T-helper 1 cell treated with Interleukin-12 subunit alpha and Interleukin-12 subunit beta and Interleukin-4 antibody, amounts not matched to agents 30 ng/mL and 1 ng/mL, for 36 hours (primary cell): ENCODE data around the gene AK8. TPM values are rescaled to one million over a fixed set of nuclear protein-coding genes. Genes with fewer than 3 reads are reported as not detected.

ENCODE experiments used
- intact Hi-C: fragments of 100-400 bp; cut with micrococcal nuclease; formaldehyde crosslinking; loops from one replicate; pipeline ENCODE4 v1.15.1; 2024
- total RNA-seq: library from RNA; stranded (reverse); gene quantifications from 2 replicates; pipeline ENCODE4 v1.2.3, GENCODE V29; 2022

Gene AK8
- 0.17 TPM in 1 of 2 replicates, not detected in the other for total RNA-seq

DNA sequence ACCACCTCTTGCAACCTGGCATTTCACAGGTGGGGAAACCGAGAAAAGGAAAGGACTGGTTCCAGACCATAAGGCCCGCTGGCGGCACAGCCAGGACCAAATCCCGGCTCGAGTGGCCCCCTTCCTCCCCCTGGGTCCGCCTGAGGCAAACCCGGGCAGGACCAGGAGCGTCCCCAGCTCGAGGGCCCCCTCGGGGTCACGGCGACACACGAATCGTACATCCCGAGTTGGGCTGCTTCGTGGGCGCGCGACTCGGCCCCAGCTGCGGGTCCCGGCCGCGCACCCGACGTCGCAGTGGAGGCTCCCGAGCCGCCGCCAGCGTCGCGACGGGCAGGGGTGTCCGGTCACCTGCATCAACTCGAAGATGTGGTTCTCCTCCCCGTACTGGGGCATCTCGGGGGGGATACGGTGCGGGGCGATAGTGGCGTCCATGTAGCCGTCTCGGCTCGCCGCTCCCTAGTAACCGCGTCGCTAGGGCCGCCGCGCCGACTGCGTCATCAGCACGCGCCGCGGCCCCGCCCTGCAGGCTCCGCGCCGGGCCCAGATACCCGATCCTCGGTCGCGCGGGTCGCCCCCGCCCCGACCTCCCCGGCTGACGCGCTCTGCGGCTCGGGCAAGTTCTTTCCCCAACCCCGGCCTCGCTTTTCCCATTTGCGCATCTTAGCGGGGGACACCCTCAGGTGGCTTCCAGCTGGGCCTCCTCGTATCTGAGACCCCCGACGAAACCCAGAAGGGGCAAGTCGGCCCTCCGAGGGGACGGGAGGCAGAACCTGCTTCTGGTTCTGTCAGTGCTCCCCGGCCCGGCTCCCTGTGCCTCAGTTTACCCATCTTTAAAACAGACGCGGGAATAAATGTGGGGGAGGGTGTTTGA, at the start of gene AK8:
TSS of gene AK8 (minus strand) at position 461 of the 871 bp plus-strand sequence. CDS start at position 432, 29 bp downstream.
- intact Hi-C loops: loop anchor here (1.0 to 5.0 kb wide), 6 partner anchors 24 to 1751 kb away; partner anchors contain the start of genes GTF3C4, GTF3C5, NUP214 and TSC1

GRCh38 chr9:132927704-132928103, 49.6 kb upstream of the AK8 start:
- intact Hi-C loops: no loop called here

- intact Hi-C loops: no loop called here
Observed at GRCh38 chr9:132923346-132923902, 45.3 kb upstream of the AK8 start.

DNA sequence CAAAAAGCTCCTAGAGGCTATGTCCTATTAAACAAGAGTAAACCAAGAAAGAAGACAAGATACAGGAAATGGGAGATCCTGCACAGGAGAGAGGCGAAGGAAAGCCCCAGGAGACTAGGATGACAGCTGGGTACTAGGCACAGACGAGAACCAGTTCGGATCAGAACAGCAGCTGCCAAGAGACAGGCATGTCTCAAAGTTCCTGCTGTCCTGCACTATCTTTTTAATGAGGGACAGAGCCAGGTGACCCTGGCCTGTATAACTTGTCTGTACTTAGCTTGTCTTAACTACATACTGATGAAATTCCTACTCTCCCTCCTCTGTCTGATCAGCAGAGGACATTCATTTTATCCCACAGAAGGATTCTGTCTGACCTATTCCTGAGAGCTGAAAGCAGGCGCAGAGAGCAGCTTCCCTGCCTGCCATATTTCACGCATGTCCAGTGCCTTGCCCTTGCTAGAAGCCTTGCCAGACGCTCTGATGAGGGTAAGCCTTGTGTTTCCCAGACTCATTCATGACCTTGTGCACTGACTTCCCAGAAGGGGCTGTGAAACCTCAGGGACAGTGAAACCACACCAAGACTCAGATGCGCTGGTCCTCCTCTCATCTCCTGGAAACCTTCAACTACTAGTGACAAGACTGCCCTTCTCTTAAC, 41.7 kb upstream of the AK8 start:
- intact Hi-C loops: no loop called here

- intact Hi-C loops: no loop called here
Observed at GRCh38 chr9:132914924-132915323, 36.8 kb upstream of the AK8 start.

GRCh38 chr9:132912131-132912530, 34.0 kb upstream of the AK8 start:
- intact Hi-C loops: no loop called here

DNA sequence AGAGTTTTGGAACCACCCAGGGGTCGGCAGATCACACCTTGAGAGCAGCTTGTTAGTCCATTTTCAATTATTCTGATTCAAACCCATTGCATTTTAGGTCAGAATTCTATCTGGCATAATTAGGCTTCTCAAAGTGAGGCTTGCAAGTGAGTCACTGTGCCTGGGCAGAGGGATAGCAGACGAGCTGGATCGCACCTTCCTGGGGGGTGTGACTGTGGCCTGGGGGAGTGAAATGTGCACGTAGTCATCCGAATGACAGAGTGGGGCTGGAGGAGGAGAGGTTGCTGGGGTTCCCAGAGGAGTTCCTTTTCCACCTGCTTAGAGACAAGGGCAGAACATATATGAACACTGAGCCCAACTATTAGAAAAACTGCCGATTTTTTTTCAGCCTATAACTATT, 32.3 kb upstream of the AK8 start:
- intact Hi-C loops: no loop called here

DNA sequence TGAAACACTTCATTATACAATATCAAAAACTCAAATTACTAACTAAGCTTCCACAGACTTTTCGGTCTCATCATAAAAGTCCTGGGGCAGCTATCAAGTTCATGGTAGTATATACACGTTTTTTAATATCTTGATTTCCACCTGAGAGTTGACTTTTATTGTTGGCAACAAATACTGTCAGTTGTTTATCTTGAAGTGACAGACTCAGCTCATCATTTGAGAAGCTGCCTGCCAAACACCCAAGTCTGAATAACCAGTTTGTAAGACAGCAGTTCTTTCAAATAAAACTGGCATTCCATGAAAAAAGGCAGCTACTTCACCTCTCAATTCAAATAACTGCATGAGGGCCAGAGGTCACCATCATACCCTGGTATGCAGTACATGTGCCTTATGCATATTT, 31.2 kb upstream of the AK8 start:
- intact Hi-C loops: no loop called here

- intact Hi-C loops: no loop called here
Observed at GRCh38 chr9:132908635-132909034, 30.6 kb upstream of the AK8 start.

DNA sequence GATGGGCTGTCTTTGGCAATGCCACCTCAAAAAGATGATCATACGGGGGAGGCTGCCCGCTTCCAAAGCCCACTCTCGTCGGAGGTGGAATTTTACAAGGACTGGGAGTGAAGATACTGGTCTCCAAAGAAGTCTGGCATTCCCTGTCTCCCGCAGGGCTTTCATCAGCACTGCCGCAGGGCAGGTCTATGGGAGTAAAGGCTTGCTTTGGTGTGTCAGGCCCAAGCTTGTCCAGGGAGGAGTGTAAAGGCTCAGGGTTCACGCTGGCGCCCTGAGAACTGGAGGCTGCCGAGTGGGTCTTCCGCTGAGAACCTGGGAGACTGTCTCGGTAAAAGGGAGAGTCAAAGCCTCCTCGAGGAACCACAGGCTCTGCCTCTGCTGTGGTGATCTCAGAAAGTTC, 27.6 kb upstream of the AK8 start:
- intact Hi-C loops: no loop called here

GRCh38 chr9:132903574-132904492, 25.7 kb upstream of the AK8 start:
- intact Hi-C loops: loop anchor here (2.0 to 5.0 kb wide), 5 partner anchors 69 to 552 kb away; partner anchors contain the start of genes DDX31 and SETX

- intact Hi-C loops: loop anchor here (1.0 to 5.0 kb wide), 10 partner anchors 24 to 550 kb away; partner anchors contain the start of genes AK8, DDX31, SETX and SPACA9
Observed at GRCh38 chr9:132901858-132902831, 24.1 kb upstream of the AK8 start.

- intact Hi-C loops: no loop called here
Observed at GRCh38 chr9:132898051-132898450, 20.0 kb upstream of the AK8 start.

DNA sequence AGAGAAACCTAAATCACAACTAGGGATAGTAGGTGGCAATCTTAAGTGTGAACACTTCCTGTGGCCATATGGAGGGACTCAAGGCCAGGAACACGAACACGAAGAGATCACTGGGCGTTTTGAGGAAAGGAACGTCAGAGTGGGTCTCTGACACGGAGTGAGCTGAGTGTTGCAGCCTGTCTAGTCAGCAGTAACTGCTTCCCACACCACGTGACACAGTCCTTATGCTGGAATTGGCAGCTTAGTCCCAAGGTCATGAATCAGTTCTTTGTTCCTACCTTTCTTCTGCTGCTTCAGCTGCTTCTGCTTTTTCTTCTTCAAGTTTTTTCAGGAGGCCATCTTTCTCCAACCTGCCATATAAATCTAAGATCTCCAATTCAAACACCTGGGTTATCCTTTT, 18.8 kb upstream of the AK8 start:
- intact Hi-C loops: no loop called here

DNA sequence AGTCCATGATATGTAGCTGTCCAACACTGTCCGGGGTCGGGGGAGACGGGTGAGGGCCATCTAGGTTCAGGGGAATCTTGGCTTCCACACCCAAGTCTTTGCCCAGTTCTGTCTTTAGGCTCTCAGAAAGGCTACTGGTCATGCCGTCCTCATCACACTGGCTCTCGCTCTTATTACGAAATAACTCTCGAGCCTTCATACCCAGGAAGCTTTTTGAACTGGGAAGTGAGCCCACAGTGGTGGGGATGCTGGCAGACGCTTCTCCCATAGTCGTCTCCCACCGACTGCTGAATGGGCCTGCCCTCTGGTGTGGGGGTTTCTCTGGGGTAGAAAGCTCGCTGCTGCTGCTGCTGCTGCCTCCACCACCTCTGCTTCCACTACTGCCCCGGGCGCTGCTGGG, 18.2 kb upstream of the AK8 start:
- intact Hi-C loops: no loop called here

GRCh38 chr9:132894862-132895835, 17.1 kb upstream of the AK8 start:
- intact Hi-C loops: no loop called here

- intact Hi-C loops: no loop called here
Observed at GRCh38 chr9:132894346-132894745, 16.3 kb upstream of the AK8 start.

DNA sequence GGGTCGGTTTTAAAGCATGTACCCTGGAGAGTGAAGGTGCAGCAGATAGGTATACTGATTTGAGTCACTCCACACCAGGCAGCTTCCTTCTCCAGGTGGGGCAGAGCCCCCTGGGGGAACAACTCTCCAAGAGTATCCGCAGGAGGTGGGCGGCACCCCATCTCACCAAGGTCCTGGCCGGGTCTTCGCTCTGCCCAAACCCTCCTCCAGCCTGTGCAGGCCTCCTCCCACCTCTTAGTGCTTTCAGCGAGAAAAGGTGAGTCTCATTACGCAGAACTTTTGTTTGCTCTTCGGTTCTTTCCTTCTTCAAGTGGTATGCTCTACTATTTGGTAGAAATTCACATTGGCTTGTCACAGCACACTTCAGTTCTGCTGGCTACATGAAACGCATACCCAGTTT, 14.3 kb upstream of the AK8 start:
- intact Hi-C loops: no loop called here

- intact Hi-C loops: no loop called here
Observed at GRCh38 chr9:132888151-132888550, 10.1 kb upstream of the AK8 start.
